AG09309 (cell line): ENCODE data around the gene NRXN3.

Experiments
- DNase-seq: peaks from one replicate; pipeline ENCODE4 v3.0.0-alpha.2; 2010; ENCODE audit warnings: low read depth
- H3K4me3 ChIP-seq: 2 replicates; pipeline ENCODE4 v1.5.1; 2011; ENCODE audit warnings: mild to moderate bottlenecking, low read depth, low read length, moderate library complexity; ENCODE audit not compliant: control insufficient read depth
- TF ChIP-seq, protein P1 (sequence below): IDR thresholded peaks from 2 replicates; pipeline ENCODE4 v1.5.1; 2011; ENCODE audit warnings: mild to moderate bottlenecking, low read depth, low read length, inconsistent platforms; ENCODE audit not compliant: insufficient read depth, control insufficient read depth; ENCODE audit errors: missing control alignments

NRXN3 gene

DNA sequence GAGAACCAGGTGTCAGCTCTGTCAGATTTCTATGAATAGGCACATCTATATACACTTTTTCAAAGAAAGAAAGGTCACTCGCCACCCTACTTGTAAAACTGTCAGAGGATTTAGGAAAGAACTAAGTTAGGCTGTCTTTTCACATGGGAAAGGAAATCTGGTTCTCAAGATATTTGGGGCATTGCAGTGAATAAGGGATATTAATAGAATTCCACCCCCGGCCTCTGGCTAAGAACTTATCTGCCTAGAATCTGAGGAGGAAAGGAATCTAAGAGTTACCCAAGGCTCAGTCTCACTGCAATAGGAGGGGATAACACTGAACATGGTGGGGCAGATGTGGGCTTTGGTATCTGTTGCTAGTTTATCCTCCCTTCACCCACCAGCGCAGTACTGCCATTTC, 677.6 kb downstream of the NRXN3 start:
- H3K4me3 ChIP-seq, result no peak overlapping the region
- no peak for DNase-seq
- TF ChIP-seq, protein P1, sequence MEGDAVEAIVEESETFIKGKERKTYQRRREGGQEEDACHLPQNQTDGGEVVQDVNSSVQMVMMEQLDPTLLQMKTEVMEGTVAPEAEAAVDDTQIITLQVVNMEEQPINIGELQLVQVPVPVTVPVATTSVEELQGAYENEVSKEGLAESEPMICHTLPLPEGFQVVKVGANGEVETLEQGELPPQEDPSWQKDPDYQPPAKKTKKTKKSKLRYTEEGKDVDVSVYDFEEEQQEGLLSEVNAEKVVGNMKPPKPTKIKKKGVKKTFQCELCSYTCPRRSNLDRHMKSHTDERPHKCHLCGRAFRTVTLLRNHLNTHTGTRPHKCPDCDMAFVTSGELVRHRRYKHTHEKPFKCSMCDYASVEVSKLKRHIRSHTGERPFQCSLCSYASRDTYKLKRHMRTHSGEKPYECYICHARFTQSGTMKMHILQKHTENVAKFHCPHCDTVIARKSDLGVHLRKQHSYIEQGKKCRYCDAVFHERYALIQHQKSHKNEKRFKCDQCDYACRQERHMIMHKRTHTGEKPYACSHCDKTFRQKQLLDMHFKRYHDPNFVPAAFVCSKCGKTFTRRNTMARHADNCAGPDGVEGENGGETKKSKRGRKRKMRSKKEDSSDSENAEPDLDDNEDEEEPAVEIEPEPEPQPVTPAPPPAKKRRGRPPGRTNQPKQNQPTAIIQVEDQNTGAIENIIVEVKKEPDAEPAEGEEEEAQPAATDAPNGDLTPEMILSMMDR, result no peak

DNA sequence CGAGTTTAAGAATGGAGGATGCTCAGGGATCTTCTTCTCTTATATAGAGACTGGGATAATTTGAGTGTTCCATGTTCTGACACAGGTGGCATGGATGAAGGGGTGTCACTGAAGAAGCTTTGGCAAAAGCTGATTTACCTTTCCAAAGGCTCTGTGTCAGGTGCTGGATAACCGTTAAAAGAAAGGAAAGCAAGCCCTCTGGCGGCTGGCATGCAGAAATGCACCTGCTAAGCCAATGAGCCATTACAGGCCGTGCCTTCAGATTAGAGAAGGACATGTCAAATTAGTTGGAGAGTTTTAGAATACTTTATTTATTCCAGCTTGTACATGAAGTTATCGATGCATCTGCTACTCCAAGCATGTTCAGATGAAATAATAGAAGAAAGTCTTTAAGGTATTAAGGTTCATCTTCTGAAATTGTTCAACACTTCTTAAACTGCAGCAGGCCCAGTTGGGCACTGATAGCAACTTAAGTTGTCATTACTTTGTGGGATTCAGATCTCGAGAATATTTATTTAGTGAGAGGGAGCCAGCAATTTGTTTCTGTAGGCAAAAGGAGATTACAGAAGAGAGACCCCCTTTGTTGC, 678.2 kb downstream of the NRXN3 start:
- DNase-seq, result no peak

DNA sequence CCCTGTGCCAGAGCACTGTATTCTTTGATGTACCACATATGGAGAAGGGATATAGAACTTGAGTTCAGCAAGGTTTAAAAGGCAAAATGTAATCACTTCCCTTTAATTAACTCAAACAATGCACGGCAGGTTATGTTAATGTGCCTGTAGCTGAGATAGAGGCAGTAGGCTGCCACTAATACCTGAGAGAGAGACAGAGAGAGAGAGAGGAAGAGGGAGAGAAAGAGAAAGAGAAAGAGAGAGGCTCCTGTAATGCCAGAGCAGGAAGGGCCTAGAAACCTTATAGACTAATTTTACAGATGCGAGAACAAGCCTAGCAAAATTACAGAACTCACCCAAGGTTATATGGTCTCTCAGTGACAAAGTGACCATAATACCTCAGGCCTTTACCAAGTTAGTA, 679.8 kb downstream of the NRXN3 start:
- DNase-seq, result no peak
- TF ChIP-seq, protein P1, result no peak
- H3K4me3 ChIP-seq, result no peak overlapping the region

More for the DNA sequence above, 678.2 kb downstream of the NRXN3 start:
- no peak overlapping the region for H3K4me3 ChIP-seq
- TF ChIP-seq, protein P1, result peak; percentile 81

DNA sequence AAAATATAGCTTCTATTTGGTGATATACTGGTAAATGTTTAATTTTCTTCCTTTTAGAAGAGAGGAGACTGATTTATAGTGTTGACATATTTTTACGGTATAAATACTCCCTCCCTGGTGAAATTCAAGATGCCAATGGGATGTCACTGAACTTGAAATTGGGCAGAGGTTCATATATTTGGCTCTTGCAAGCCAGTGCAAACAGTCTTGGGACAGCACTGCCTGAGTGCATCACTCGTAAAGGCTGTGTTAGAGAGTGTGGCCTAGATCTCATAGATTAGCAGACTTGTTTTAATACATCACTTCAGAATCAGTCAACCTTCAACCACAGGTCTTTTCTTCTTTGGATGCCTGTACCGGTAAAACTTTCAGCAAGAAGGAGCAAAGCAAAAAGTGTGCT, 681.0 kb downstream of the NRXN3 start:
- no peak for DNase-seq
- H3K4me3 ChIP-seq, result no peak overlapping the region
- TF ChIP-seq, protein P1, result no peak

DNA sequence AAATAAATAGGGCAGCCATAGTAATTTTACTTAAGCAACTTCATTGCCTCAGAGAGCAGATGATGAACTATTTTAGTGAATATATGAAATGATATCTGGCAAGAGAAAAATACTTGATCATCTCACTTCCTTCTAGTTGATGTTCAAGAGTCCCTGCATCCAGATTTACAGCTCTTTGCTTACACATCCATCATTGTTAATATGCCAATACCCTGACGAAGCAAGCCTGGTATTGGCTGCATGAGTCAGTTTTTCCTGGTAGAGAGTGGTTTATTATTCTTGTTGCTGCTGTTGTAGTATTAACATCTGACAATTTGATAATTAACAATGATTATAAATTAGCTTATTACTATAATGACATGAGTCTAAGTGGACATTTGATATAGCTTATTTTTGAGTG, 681.9 kb downstream of the NRXN3 start:
- TF ChIP-seq, protein P1, result no peak
- DNase-seq, result no peak
- H3K4me3 ChIP-seq, result no peak overlapping the region

DNA sequence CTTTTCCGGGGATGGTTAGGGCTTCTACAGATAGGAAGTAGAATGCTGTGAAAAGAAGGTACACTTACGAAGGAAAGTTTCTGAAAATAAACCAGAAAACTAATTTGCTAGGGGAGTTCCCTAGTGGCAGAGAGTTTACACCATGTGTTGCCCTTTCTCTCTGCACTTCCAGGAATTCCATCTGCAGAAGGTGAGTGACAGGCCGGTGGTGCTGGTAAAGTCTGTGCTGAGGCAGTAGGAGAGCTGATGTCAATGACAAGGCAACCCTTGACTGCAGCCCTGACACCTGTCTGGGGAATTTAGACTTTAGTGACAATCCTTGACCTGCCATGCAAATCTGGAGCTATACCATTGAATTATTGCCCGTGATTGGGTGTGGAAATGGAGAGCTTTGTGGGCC, 687.8 kb downstream of the NRXN3 start:
- TF ChIP-seq, protein P1, result no peak
- no peak for DNase-seq
- H3K4me3 ChIP-seq, result no peak overlapping the region

DNA sequence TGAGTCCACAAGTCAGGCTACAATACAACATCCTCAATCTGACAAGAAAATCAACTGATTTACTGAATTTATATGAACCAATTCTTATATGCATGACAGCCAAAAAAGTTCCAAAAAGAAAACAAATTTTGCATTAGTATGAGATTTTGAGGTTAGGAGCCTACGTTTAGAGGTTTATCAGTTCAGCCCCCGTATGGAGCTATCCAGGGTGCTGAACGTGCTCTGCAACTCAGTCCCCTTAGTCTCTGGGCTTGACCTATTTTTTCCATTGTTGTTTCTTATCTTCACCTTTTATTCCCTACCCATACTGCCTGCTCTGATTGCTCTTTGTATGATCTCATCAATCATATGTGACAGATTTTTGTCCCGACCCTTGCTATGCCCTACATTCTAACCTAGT, 693.0 kb downstream of the NRXN3 start:
- no peak for DNase-seq
- no peak overlapping the region for H3K4me3 ChIP-seq
- TF ChIP-seq, protein P1, result no peak
